ENCODE measurements around the gene LRGUK.
A peak's percentile ranks its signal among the peaks of the same experiment; 100 is the strongest.

Gene LRGUK

GRCh38 chr7:134254311-134254710 lies 127.2 kb downstream of the LRGUK start:
- TF ChIP-seq CTCF (IDR thresholded peaks at IDR 0.05; ENCODE audit: insufficient read depth, low read depth, low read length, missing control alignments): no peak
- DNase-seq (ENCODE audit: low read depth): peak; percentile 2

GRCh38 chr7:134255814-134256213 lies 128.7 kb downstream of the LRGUK start:
- no peak for DNase-seq (ENCODE audit: low read depth)
- H3K4me3 ChIP-seq (ENCODE audit: low read depth, low read length): no peak overlapping the region
- no peak for TF ChIP-seq CTCF (IDR thresholded peaks at IDR 0.05; ENCODE audit: insufficient read depth, low read depth, low read length, missing control alignments)

More at GRCh38 chr7:134254311-134254710, 127.2 kb downstream of the LRGUK start:
- no peak overlapping the region for H3K4me3 ChIP-seq (ENCODE audit: low read depth, low read length)

GRCh38 chr7:134262322-134262721 lies 135.2 kb downstream of the LRGUK start:
- no peak overlapping the region for H3K4me3 ChIP-seq (ENCODE audit: low read depth, low read length)
- no peak for TF ChIP-seq CTCF (IDR thresholded peaks at IDR 0.05; ENCODE audit: insufficient read depth, low read depth, low read length, missing control alignments)
- no peak for DNase-seq (ENCODE audit: low read depth)

GRCh38 chr7:134276951-134277350 lies 149.8 kb downstream of the LRGUK start:
- no peak for DNase-seq (ENCODE audit: low read depth)
- no peak for TF ChIP-seq CTCF (IDR thresholded peaks at IDR 0.05; ENCODE audit: insufficient read depth, low read depth, low read length, missing control alignments)
- H3K4me3 ChIP-seq (ENCODE audit: low read depth, low read length): no peak overlapping the region

- DNase-seq (ENCODE audit: low read depth): no peak
- TF ChIP-seq CTCF (IDR thresholded peaks at IDR 0.05; ENCODE audit: insufficient read depth, low read depth, low read length, missing control alignments): no peak
- no peak overlapping the region for H3K4me3 ChIP-seq (ENCODE audit: low read depth, low read length)
Observed at GRCh38 chr7:134278502-134279153, 151.5 kb downstream of the LRGUK start.

GRCh38 chr7:134279336-134279735 lies 152.2 kb downstream of the LRGUK start:
- H3K4me3 ChIP-seq (ENCODE audit: low read depth, low read length): no peak overlapping the region
- DNase-seq (ENCODE audit: low read depth): no peak
- no peak for TF ChIP-seq CTCF (IDR thresholded peaks at IDR 0.05; ENCODE audit: insufficient read depth, low read depth, low read length, missing control alignments)

GRCh38 chr7:134279898-134280297 lies 152.8 kb downstream of the LRGUK start:
- no peak for TF ChIP-seq CTCF (IDR thresholded peaks at IDR 0.05; ENCODE audit: insufficient read depth, low read depth, low read length, missing control alignments)
- H3K4me3 ChIP-seq (ENCODE audit: low read depth, low read length): no peak overlapping the region
- DNase-seq (ENCODE audit: low read depth): no peak

All from GM12865 (cell line).